Effector memory CD8-positive, alpha-beta T cell (primary cell): ENCODE data around the gene MRM1.
"Not testable (repeated sequence)": the region's sequence is repeated elsewhere in the genome, so short reads cannot be mapped to it uniquely, and the experiment has no call there.

Experiments used
- ATAC-seq: fragments of 150-1000 bp; cut with Tn5 transposase; replicated peaks from 2 replicates; pipeline ENCODE4 v1.10.0; 2021; ENCODE audit warnings: mild to moderate bottlenecking, moderate library complexity
- DNase-seq, 3 experiments: peaks; one replicate each; pipeline ENCODE4 v3.0.0; 2021
- H3K27ac Mint-ChIP-seq, 2 donors: one replicate each; pipeline ENCODE4 v1.8.0; 2022; ENCODE audit warnings: mild to moderate bottlenecking in 2 of 2, mixed read lengths in 2 of 2, moderate library complexity in 2 of 2
- H3K27me3 Mint-ChIP-seq, 2 donors: one replicate each; pipeline ENCODE4 v1.8.0; 2022; ENCODE audit warnings: mixed read lengths in 2 of 2
- H3K36me3 Mint-ChIP-seq: one replicate; pipeline ENCODE4 v1.8.0; 2022; ENCODE audit warnings: mild to moderate bottlenecking, moderate library complexity, mixed read lengths; ENCODE audit not compliant: insufficient read depth
- H3K4me1 Mint-ChIP-seq, 2 donors: one replicate each; pipeline ENCODE4 v1.8.0; 2022; ENCODE audit warnings: low read depth in 2 of 2, mixed read lengths in 2 of 2
- H3K4me3 Mint-ChIP-seq, 2 donors: one replicate each; pipeline ENCODE4 v1.8.0; 2022; ENCODE audit warnings: mild to moderate bottlenecking in 2 of 2, mixed read lengths in 2 of 2, moderate library complexity in 2 of 2
- H3K9me3 Mint-ChIP-seq, 2 donors: one replicate each; pipeline ENCODE4 v1.8.0; 2022; ENCODE audit warnings: mixed read lengths in 2 of 2

Gene MRM1

DNA sequence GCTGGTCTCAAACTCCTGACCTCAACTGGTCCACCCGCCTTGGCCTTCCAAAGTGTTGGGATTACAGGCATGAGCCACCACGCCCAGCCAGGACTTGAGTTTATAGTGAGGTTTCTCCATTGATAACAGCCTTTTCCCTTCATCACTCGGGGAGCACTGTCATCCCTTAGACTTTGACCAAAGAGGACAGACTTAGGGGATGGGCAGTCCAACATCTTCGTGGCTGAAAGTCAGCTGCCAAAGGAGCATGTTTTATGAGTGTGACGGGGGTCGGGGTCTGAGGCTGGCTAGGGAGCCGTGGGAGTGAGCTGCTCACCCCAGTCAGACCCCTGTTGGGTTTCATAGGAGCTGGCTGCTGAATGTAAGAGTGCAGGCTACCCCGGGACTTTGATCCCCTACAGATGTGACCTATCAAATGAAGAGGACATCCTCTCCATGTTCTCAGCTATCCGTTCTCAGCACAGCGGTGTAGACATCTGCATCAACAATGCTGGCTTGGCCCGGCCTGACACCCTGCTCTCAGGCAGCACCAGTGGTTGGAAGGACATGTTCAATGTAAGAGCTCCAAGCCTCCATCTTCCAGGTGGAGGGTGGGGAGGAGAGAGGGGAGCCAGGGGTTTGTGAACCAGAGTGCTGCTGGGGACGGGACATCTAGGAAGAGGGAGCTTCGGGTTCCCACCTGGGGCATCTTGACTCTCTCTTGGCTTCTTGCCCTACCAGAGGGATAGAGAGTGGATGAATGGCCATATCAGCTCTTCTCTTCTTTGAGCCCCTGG is 6.6 kb upstream of the MRM1 start:
- H3K4me1 Mint-ChIP-seq = peaks cover 15 to 16% of the 10 kb centered on the region in 2 donors
- H3K27ac Mint-ChIP-seq = no peak overlapping the region
- no peaks in the 10 kb centered on the region for H3K27me3 Mint-ChIP-seq
- DNase-seq (no peak), ATAC-seq (no peak)
- H3K4me3 Mint-ChIP-seq = no peak overlapping the region
- H3K36me3 Mint-ChIP-seq = peaks cover 14% of the 10 kb centered on the region
- no peaks in the 10 kb centered on the region for H3K9me3 Mint-ChIP-seq

DNA sequence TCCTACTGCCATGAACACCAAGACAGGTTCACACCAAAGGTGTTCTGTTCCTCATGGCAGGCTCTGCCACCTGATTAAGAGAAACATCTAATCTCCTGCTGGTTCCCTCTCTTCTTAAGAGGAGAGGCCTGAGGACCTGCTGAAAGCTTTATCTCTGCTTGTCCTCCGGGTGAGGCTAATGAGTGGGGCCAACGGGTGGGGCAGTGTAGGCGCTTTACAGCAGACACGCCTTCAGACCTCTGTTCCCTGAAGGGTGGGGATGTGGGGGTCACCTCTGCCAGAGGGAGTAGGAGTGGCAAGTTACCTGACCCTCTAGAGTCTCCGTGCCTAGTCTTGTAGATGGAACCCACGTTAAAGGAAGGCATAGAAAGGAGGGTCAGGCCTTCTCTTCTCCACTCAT is 4.2 kb upstream of the MRM1 start:
- DNase-seq (no peak), ATAC-seq (no peak)
- Mint-ChIP-seq H3K4me3 (no peak overlapping the region), H3K36me3 (peaks cover 11% of the 10 kb centered on the region), H3K27me3 (no peaks in the 10 kb centered on the region), H3K4me1 (peaks cover 16 to 19% of the 10 kb centered on the region in 2 donors), H3K27ac (no peak overlapping the region), H3K9me3 (no peaks in the 10 kb centered on the region)

DNA sequence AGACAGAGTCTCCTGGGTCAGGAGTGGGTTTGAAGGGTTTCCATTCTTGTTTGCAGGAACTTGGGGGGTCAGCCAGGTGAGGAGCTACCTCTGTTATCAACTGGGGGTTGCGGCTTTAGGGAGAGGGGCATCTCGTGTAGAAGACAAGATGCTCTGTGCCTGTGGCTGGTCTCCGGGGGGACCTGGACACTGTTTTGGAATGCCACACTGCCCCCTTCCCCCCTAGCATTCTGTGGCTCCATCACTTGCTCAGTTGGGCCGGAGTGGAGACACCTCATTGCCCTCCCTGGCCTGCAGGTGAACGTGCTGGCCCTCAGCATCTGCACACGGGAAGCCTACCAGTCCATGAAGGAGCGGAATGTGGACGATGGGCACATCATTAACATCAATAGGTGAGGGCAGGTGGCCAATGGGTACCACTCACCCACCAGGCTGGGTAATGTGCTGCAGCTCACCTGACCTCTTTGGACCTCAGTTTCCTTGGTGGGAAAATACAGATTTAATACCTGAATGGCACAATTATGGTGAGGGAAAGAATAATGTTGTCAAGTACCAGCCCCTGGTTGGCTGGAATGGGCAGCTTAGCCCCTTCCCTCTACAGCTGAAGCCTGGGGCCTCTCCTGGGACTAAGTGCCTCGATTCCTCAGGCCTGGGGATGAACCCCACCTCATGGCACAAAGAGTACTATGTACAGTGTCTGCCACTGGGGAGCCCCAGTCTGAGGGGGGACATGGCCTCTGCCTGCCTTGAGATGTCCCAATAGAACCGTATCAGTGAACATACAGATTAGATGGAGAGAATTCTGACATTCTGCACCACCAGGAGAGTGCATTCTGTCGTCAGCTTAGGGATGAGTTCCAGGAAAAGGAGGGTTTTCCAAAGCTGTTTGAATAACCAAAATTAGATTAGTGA is 3.3 kb upstream of the MRM1 start:
- Mint-ChIP-seq H3K4me3 (no peak overlapping the region), H3K4me1 (peaks cover 15 to 18% of the 10 kb centered on the region in 2 donors), H3K36me3 (peaks cover 12% of the 10 kb centered on the region), H3K9me3 (no peaks in the 10 kb centered on the region), H3K27ac (no peak overlapping the region), H3K27me3 (no peaks in the 10 kb centered on the region)
- DNase-seq (no peak), ATAC-seq (no peak)

- Mint-ChIP-seq H3K27me3 (no peaks in the 10 kb centered on the region), H3K4me3 (no peak overlapping the region), H3K9me3 (no peaks in the 10 kb centered on the region), H3K27ac (no peak overlapping the region), H3K36me3 (peaks cover 12% of the 10 kb centered on the region), H3K4me1 (peaks cover 14 to 19% of the 10 kb centered on the region in 2 donors)
- ATAC-seq (no peak), DNase-seq (no peak)
Observed at GRCh38 chr17:36598951-36599401, 2.4 kb upstream of the MRM1 start.

DNA sequence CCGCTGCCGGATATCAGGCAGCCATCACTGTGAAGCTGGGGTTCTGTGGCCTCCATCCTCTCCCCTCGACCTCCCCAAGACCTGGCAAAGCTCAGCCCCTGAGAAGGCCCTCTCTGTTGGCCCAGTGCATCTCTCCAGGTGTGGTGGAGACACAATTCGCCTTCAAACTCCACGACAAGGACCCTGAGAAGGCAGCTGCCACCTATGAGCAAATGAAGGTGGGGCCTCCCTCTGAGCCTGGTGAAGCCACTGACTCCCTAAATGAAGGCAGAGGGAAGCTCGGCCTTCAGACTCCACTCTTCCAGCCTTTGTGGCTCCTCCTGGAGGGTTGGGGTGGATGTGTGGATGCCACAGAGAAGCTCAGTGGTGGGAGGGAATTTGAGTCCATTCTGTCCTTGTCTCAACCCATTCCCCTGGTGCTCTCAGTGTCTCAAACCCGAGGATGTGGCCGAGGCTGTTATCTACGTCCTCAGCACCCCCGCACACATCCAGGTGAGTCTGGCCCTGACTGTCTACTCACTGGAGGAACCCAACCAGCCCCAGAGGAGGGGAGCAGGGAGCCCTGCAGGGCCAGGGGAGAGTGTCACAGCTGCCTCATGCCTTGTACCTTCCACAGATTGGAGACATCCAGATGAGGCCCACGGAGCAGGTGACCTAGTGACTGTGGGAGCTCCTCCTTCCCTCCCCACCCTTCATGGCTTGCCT is 1.7 kb upstream of the MRM1 start:
- Mint-ChIP-seq H3K27me3 (no peaks in the 10 kb centered on the region), H3K4me1 (peaks cover 20 to 21% of the 10 kb centered on the region in 2 donors), H3K27ac (no peak overlapping the region), H3K9me3 (no peaks in the 10 kb centered on the region), H3K36me3 (peaks cover 12% of the 10 kb centered on the region), H3K4me3 (no peak overlapping the region)
- ATAC-seq (no peak), DNase-seq (no peak)

GRCh38 chr17:36600465-36600864 is 918 bp upstream of the MRM1 start:
- peak overlapping the region; percentile 93 to 96 for H3K27ac Mint-ChIP-seq
- H3K27me3 Mint-ChIP-seq = no peaks in the 10 kb centered on the region
- DNase-seq = no peak
- no peaks in the 10 kb centered on the region for H3K9me3 Mint-ChIP-seq
- ATAC-seq = no peak
- peaks cover 24 to 25% of the 10 kb centered on the region in 2 donors for H3K4me1 Mint-ChIP-seq
- peak overlapping the region; percentile 88 to 95 for H3K4me3 Mint-ChIP-seq
- H3K36me3 Mint-ChIP-seq = peaks cover 12% of the 10 kb centered on the region

GRCh38 chr17:36600936-36601302 is 464 bp upstream of the MRM1 start:
- H3K27me3 Mint-ChIP-seq = no peaks in the 10 kb centered on the region
- DNase-seq = no peak
- peak overlapping the region; percentile 88 to 95 for H3K4me3 Mint-ChIP-seq
- ATAC-seq = peak; percentile 12
- H3K27ac Mint-ChIP-seq = peak overlapping the region; percentile 93 to 96
- H3K4me1 Mint-ChIP-seq = peaks cover 28 to 29% of the 10 kb centered on the region in 2 donors
- peaks cover 12% of the 10 kb centered on the region for H3K36me3 Mint-ChIP-seq
- H3K9me3 Mint-ChIP-seq = no peaks in the 10 kb centered on the region

DNA sequence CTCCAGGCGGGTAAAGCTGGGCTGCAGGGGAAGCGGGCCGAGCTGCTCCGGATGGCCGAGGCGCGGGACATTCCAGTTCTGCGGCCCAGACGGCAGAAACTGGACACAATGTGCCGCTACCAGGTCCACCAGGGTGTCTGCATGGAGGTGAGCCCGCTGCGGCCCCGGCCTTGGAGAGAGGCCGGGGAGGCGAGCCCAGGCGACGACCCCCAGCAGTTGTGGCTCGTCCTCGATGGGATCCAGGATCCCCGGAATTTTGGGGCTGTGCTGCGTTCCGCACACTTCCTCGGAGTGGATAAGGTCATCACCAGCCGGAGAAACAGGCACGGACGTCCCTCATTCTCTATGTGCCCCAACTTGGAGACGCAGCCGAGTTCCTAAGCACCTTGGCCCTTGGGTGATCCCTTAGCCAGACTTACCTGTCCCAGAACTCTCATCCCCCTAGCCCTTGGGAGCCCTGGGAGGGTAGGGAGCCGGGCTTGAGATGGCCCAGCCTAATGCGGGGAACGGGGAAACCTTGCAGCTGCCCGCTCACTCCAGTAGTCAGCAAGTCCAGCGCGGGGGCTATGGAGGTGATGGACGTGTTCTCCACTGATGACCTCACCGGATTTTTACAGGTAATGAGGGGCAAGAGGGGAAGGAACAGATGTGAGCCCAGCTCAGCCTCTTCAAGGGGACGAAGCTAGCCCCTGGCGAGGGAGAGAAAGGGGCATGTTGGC is 806 bp downstream of the MRM1 start:
- no peaks in the 10 kb centered on the region for H3K9me3 Mint-ChIP-seq
- peaks cover 12% of the 10 kb centered on the region for H3K36me3 Mint-ChIP-seq
- H3K4me3 Mint-ChIP-seq = peak overlapping the region; percentile 88 to 95
- peaks cover 31 to 33% of the 10 kb centered on the region in 2 donors for H3K4me1 Mint-ChIP-seq
- H3K27me3 Mint-ChIP-seq = no peaks in the 10 kb centered on the region
- DNase-seq = peak in 1 of 3 experiments; percentile 19
- no peak for ATAC-seq
- peak overlapping the region; percentile 79 to 96 for H3K27ac Mint-ChIP-seq

GRCh38 chr17:36602924-36603384 is 1.6 kb downstream of the MRM1 start:
- Mint-ChIP-seq H3K36me3 (peaks cover 9% of the 10 kb centered on the region), H3K4me3 (peak overlapping the region; percentile 88 to 95), H3K27me3 (no peaks in the 10 kb centered on the region), H3K27ac (peak overlapping the region; percentile 79 to 96), H3K4me1 (peaks cover 33% of the 10 kb centered on the region in 2 donors), H3K9me3 (no peaks in the 10 kb centered on the region)
- ATAC-seq (peak; percentile 39), DNase-seq (peak; percentile 56 to 68 (median 63))

DNA sequence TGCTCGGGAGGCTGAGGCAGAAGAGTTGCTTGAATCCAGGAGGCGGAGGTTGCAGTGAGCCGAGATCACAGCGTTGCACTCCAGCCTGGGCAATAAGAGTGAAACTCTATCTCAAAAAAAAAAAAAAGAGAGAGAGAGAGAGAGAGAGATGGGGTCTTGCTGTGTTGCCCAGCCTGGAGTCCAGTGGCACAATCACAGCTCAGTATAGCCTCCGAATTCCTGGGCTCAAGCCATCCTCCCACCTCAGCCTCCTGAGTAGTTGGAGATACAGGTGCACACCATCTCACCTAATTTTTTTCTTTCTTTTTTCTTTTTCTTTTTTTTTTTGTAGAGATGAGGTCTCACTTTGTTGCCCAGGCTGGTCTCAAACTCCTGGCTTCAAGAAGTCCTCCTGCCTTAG is 3.6 kb downstream of the MRM1 start:
- not testable (repeated sequence) for H3K27me3 Mint-ChIP-seq, DNase-seq, H3K4me3 Mint-ChIP-seq, ATAC-seq, H3K9me3 Mint-ChIP-seq
- Mint-ChIP-seq H3K27ac (peak overlapping the region in 1 of 2 donors; percentile 27), H3K4me1 (peaks cover 36 to 38% of the 10 kb centered on the region in 2 donors), H3K36me3 (peaks cover 12% of the 10 kb centered on the region)

GRCh38 chr17:36608280-36608679 is 6.9 kb downstream of the MRM1 start:
- Mint-ChIP-seq H3K27me3 (peaks cover 0 to 3% of the 10 kb centered on the region in 2 donors), H3K4me3 (no peak overlapping the region), H3K4me1 (peaks cover 21 to 25% of the 10 kb centered on the region in 2 donors), H3K27ac (peak overlapping the region in 1 of 2 donors; percentile 23), H3K36me3 (peaks cover 3% of the 10 kb centered on the region), H3K9me3 (no peaks in the 10 kb centered on the region)
- ATAC-seq = no peak
- DNase-seq = no peak

GRCh38 chr17:36608794-36609497 is 7.6 kb downstream of the MRM1 start:
- peaks cover 0 to 10% of the 10 kb centered on the region in 2 donors for H3K27me3 Mint-ChIP-seq
- H3K4me3 Mint-ChIP-seq = no peak overlapping the region
- no peaks in the 10 kb centered on the region for H3K9me3 Mint-ChIP-seq
- no peak for DNase-seq
- peak overlapping the region in 1 of 2 donors; percentile 23 for H3K27ac Mint-ChIP-seq
- ATAC-seq = peak; percentile 47
- peaks cover 3% of the 10 kb centered on the region for H3K36me3 Mint-ChIP-seq
- peaks cover 21 to 24% of the 10 kb centered on the region in 2 donors for H3K4me1 Mint-ChIP-seq
